Neuronal stem cell (in vitro differentiated cells): ENCODE data around the gene GPD2.

ENCODE experiments used
- DNase-seq: peaks from one replicate; pipeline ENCODE4 v3.0.0-alpha.2; 2013; ENCODE audit warnings: low spot score
- H2AFZ ChIP-seq: one replicate; pipeline ENCODE4 v1.6.1; 2013; ENCODE audit warnings: mild to moderate bottlenecking, low read length, inconsistent platforms
- H2AK5ac ChIP-seq: 2 replicates; pipeline ENCODE4 v1.6.1; 2013; ENCODE audit warnings: low read depth, mild to moderate bottlenecking, inconsistent platforms, low read length, moderate library complexity, mixed read lengths
- H2BK120ac ChIP-seq: 2 replicates; pipeline ENCODE4 v1.6.1; 2013; ENCODE audit warnings: low read depth, mild to moderate bottlenecking, inconsistent platforms, low read length, moderate library complexity, mixed read lengths
- H2BK12ac ChIP-seq: one replicate; pipeline ENCODE4 v1.6.1; 2013; ENCODE audit warnings: low read length, inconsistent platforms
- H2BK15ac ChIP-seq: 2 replicates; pipeline ENCODE4 v1.6.1; 2013; ENCODE audit warnings: mild to moderate bottlenecking, low read length, inconsistent platforms, mixed read lengths
- H2BK5ac ChIP-seq: one replicate; pipeline ENCODE4 v1.6.1; 2013; ENCODE audit warnings: inconsistent platforms, mild to moderate bottlenecking, low read length, moderate library complexity
- H3K14ac ChIP-seq: one replicate; pipeline ENCODE4 v1.6.1; 2013; ENCODE audit warnings: low read length, inconsistent platforms
- H3K18ac ChIP-seq: 2 replicates; pipeline ENCODE4 v1.6.1; 2013; ENCODE audit warnings: low read length, inconsistent platforms
- H3K23ac ChIP-seq: 2 replicates; pipeline ENCODE4 v1.6.1; 2013; ENCODE audit warnings: low read depth, mild to moderate bottlenecking, mixed read lengths, low read length, inconsistent platforms; ENCODE audit not compliant: poor library complexity
- H3K27ac ChIP-seq: replicated peaks from 3 replicates; pipeline ENCODE4 v1.5.1; 2013; ENCODE audit warnings: low read length, inconsistent platforms
- H3K27me3 ChIP-seq, 3 experiments: 2 replicates each; pipeline ENCODE4 v1.6.1; 2013; ENCODE audit warnings: low read length in 3 of 3, mild to moderate bottlenecking in 2 of 3, inconsistent platforms in 1 of 3, low read depth in 1 of 3, mixed read lengths in 1 of 3, moderate library complexity in 1 of 3; ENCODE audit not compliant: control insufficient read depth in 3 of 3, insufficient read depth in 3 of 3
- H3K36me3 ChIP-seq, 2 donors: replicated peaks in 1 of 2; 2 replicates each; pipeline ENCODE4 v1.6.1; 2013; ENCODE audit warnings: low read length in 2 of 2; ENCODE audit not compliant: control insufficient read depth in 2 of 2, insufficient read depth in 2 of 2
- H3K4ac ChIP-seq: 2 replicates; pipeline ENCODE4 v1.6.1; 2013; ENCODE audit warnings: inconsistent platforms, mild to moderate bottlenecking, low read length, moderate library complexity
- H3K4me1 ChIP-seq, 2 donors: 1 replicate in 1 of 2; 2 replicates in 1 of 2; pipeline ENCODE4 v1.6.1; 2013; ENCODE audit warnings: low read length in 2 of 2, low read depth in 1 of 2; ENCODE audit not compliant: control insufficient read depth in 2 of 2, insufficient read depth in 1 of 2
- H3K4me2 ChIP-seq: one replicate; pipeline ENCODE4 v1.6.1; 2013; ENCODE audit warnings: mild to moderate bottlenecking, low read length, inconsistent platforms; ENCODE audit not compliant: insufficient read depth, poor library complexity, severe bottlenecking
- H3K4me3 ChIP-seq, 2 donors: 2 replicates each; pipeline ENCODE4 v1.5.1; 2013; ENCODE audit warnings: low read length in 2 of 2, mild to moderate bottlenecking in 2 of 2, inconsistent platforms in 1 of 2, moderate library complexity in 1 of 2
- H3K79me1 ChIP-seq: one replicate; pipeline ENCODE4 v1.6.1; 2013; ENCODE audit warnings: low read depth, mild to moderate bottlenecking, inconsistent platforms, low read length, moderate library complexity
- H3K9ac ChIP-seq: one replicate; pipeline ENCODE4 v1.6.1; 2013; ENCODE audit warnings: mild to moderate bottlenecking, low read depth, low read length, inconsistent platforms; ENCODE audit not compliant: poor library complexity
- H3K9me3 ChIP-seq, 2 donors: replicated peaks in 1 of 2; 2 replicates each; pipeline versions ENCODE3 to v1.6.1; 2013; ENCODE audit warnings: low read length in 2 of 2, mild to moderate bottlenecking in 2 of 2, inconsistent platforms in 1 of 2, low read depth in 1 of 2, mixed read lengths in 1 of 2, moderate library complexity in 1 of 2; ENCODE audit not compliant: control insufficient read depth in 2 of 2, insufficient read depth in 1 of 2
- H4K8ac ChIP-seq: one replicate; pipeline ENCODE4 v1.6.1; 2013; ENCODE audit warnings: low read depth, mild to moderate bottlenecking, inconsistent platforms, low read length, moderate library complexity
- H4K91ac ChIP-seq: one replicate; pipeline ENCODE4 v1.6.1; 2013; ENCODE audit warnings: low read length, low read depth, mild to moderate bottlenecking, inconsistent platforms; ENCODE audit not compliant: poor library complexity
- WGBS, 2 donors: extraction: QIAGEN DNeasy Blood & Tissue Kit; methylation state at CpG; one replicate each; pipeline ENCODE4 v1.1.7; 2013; ENCODE audit warnings: missing lambda C conversion rate in 2 of 2, mixed read lengths in 1 of 2; ENCODE audit not compliant: insufficient read length in 2 of 2, insufficient replicate concordance in 1 of 2; ENCODE audit errors: extremely low coverage in 2 of 2; 5-methylcytosine and 5-hydroxymethylcytosine counted together

GPD2 gene

DNA sequence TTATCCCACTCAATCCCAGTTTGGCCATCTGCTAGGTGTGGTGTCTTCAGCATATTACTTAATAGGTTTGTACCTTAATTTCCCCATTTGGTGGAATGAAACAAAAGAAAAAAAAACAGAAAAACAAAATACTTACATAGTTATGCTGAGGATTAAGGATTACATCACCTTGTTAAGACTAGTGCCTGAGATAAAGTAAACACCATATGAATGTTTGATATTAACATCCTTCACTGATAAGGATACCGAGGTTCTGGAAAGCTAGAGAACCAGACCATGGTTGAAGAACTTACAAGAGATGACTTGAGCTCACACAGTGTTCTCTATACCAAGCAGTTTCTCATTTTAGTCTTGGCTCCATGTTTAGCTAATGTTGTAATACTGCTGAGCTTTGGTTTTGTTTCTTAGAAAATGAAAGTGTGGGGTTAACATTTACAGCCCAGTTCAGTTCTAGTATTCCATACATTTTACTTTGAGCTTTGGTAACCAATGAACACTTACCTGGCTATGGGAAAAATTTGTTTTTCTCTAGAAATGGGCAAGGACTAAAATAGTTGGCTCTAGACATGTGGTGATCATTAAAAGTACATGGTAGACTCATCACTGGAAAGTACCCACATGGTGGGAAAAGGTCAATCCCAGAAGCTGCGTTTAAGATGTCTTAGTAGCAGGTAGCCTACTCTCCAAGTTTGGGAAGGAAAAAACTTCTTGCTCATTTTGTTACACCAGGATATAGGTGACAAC is 5.8 kb upstream of the GPD2 start:
- Histone ChIP-seq H2BK5ac (no peak overlapping the region), H3K79me1 (no peaks in the 10 kb centered on the region), H3K9me3 (no peaks in the 10 kb centered on the region), H3K27ac (no peak overlapping the region), H3K4me1 (peaks cover 0 to 4% of the 10 kb centered on the region in 2 donors), H3K27me3 (no peaks in the 10 kb centered on the region), H3K23ac (no peak overlapping the region), H3K18ac (no peak overlapping the region), H3K14ac (no peak overlapping the region), H2BK120ac (no peak overlapping the region), H3K4me2 (no peak overlapping the region), H4K8ac (no peak overlapping the region), H3K4me3 (no peak overlapping the region), H3K4ac (no peak overlapping the region), H2BK12ac (no peak overlapping the region), H2AK5ac (no peak overlapping the region), H3K9ac (no peak overlapping the region), H4K91ac (no peak overlapping the region), H2AFZ (no peak overlapping the region), H2BK15ac (no peak overlapping the region), H3K36me3 (no peaks in the 10 kb centered on the region)
- no peak for DNase-seq
- no CpG with 5 or more reads among the region's 2 CpGs for WGBS, 2 donors

DNA sequence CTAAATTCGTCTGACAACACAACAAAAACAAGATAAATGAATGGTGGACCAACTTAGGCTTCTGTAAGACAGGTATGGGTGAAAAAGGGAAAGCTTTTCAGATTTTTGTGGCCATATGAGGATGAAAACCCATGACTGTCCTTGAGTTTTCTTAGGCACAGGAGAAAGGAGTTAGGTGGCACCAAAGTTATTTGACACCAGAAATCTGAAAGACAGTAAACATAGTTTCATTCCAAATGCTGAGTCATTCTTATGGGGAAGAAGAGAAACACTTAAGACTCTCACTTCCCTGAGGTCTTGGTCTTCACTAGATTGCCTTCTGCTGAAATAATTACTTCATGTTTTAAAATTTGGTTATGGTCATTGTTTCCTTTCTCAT is 5.2 kb upstream of the GPD2 start:
- Histone ChIP-seq H3K23ac (no peak overlapping the region), H3K36me3 (no peaks in the 10 kb centered on the region), H2BK120ac (no peak overlapping the region), H2AFZ (no peak overlapping the region), H4K91ac (no peak overlapping the region), H3K18ac (no peak overlapping the region), H3K4me1 (peaks cover 0 to 6% of the 10 kb centered on the region in 2 donors), H2BK5ac (no peak overlapping the region), H4K8ac (no peak overlapping the region), H3K9me3 (no peaks in the 10 kb centered on the region), H3K27ac (no peak overlapping the region), H3K79me1 (no peaks in the 10 kb centered on the region), H3K4ac (no peak overlapping the region), H3K9ac (no peak overlapping the region), H3K14ac (no peak overlapping the region), H2BK15ac (no peak overlapping the region), H3K27me3 (no peaks in the 10 kb centered on the region), H2AK5ac (no peak overlapping the region), H2BK12ac (no peak overlapping the region), H3K4me2 (no peak overlapping the region), H3K4me3 (no peak overlapping the region)
- WGBS, 2 donors = no CpG with 5 or more reads among the region's 1 CpG
- no peak for DNase-seq

DNA sequence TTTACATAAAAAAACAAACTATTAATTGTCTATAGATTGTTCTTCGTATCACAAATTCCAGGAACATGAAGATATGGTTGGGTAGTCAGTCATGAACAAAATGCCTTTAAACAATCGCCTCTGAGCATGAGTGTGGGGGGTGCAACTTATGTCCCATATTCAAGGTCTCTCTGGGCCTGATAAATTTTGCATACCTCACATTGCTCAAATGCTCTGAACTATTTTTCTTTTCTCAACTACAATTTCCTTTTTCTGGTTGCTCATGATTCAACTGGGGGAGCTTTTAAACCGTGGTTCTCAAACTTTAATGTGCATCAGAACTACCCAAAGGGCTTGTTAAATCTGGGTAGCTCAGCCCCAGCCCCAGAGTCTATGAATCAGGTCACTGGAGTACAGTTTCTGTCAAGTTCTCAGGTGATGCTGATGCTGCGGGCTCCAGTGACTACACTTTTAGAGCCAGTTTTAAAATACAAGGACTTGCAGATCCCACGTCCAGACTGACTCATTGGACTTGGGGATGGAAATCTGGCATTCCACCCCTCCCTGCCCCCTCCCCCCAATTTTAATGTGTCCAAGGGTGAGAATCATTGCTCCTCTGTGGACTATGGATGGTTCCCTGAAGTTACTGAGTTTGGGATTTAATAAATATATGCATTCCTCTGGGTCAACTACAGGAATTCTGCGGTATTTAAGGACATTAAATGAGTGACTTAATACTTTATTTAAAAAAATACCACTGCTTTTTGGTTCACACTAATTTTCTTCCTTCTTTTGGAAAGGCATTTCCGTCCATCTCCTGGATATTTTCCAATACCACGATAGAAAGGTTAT is 1.5 kb upstream of the GPD2 start:
- H2AFZ ChIP-seq = peak overlapping the region; percentile 91
- no peak overlapping the region for H2AK5ac ChIP-seq
- no peak overlapping the region for H3K18ac ChIP-seq
- no peak overlapping the region for H4K91ac ChIP-seq
- no CpG with 5 or more reads among the region's 8 CpGs for WGBS, 2 donors
- H3K23ac ChIP-seq = no peak overlapping the region
- no peak overlapping the region for H3K14ac ChIP-seq
- H3K36me3 ChIP-seq = no peaks in the 10 kb centered on the region
- H3K9me3 ChIP-seq = no peaks in the 10 kb centered on the region
- no peak overlapping the region for H2BK120ac ChIP-seq
- no peak overlapping the region for H3K27ac ChIP-seq
- H3K4me1 ChIP-seq = peaks cover 0 to 9% of the 10 kb centered on the region in 2 donors
- H2BK5ac ChIP-seq = no peak overlapping the region
- no peak overlapping the region for H3K4ac ChIP-seq
- no peaks in the 10 kb centered on the region for H3K79me1 ChIP-seq
- no peak overlapping the region for H2BK12ac ChIP-seq
- no peaks in the 10 kb centered on the region for H3K27me3 ChIP-seq
- no peak overlapping the region for H3K9ac ChIP-seq
- no peak for DNase-seq
- no peak overlapping the region for H3K4me3 ChIP-seq
- H4K8ac ChIP-seq = no peak overlapping the region
- H3K4me2 ChIP-seq = peak overlapping the region; percentile 67
- no peak overlapping the region for H2BK15ac ChIP-seq

DNA sequence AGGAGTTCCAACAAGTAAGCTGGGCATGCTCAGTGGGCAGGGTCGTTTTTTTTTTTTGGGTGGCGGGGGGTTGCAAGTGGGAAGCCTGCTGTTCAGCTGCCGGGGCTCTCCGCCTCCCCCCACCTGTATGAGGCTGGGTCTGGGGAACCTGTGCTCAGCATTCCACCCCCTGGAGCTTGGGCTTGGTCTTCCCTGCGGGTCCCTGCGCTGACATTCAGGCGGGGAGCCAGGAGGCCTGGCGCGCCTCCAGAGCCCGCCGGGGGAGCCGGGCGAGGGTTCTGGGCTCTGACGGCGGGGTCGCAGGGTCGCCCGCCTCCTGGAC is 822 bp upstream of the GPD2 start:
- Histone ChIP-seq H3K23ac (peak overlapping the region; percentile 71), H3K4me1 (peaks cover 0 to 9% of the 10 kb centered on the region in 2 donors), H2BK5ac (peak overlapping the region; percentile 96), H3K36me3 (no peaks in the 10 kb centered on the region), H2AK5ac (peak overlapping the region; percentile 73), H3K9ac (peak overlapping the region; percentile 89), H2BK15ac (no peak overlapping the region), H3K27ac (peak overlapping the region; percentile 95), H3K9me3 (no peaks in the 10 kb centered on the region), H3K14ac (no peak overlapping the region), H3K4me2 (peak overlapping the region; percentile 67), H3K18ac (peak overlapping the region; percentile 99), H3K4me3 (peak overlapping the region; percentile 46 to 86), H4K91ac (peak overlapping the region; percentile 60), H4K8ac (peak overlapping the region; percentile 75), H2BK12ac (peak overlapping the region; percentile 64), H2AFZ (peak overlapping the region; percentile 91), H3K27me3 (no peaks in the 10 kb centered on the region), H3K4ac (no peak overlapping the region), H2BK120ac (peak overlapping the region; percentile 61), H3K79me1 (no peaks in the 10 kb centered on the region)
- DNase-seq = no peak
- WGBS, 2 donors = no CpG with 5 or more reads among the region's 18 CpGs
